ENCODE measurements around the gene EPN1. TPM values are rescaled to one million over a fixed set of nuclear protein-coding genes. Genes with fewer than 3 reads are reported as not detected.

Gene EPN1
- total RNA-seq (ENCODE audit: low replicate concordance) = 54.2 and 64.5 TPM in 2 replicates

GRCh38 chr19:55674841-55675660 lies at the start of gene EPN1:
TSS of gene EPN1 (plus strand) at chr19:55675226. CDS start at chr19:55678628, 3,402 bp downstream.

DNA sequence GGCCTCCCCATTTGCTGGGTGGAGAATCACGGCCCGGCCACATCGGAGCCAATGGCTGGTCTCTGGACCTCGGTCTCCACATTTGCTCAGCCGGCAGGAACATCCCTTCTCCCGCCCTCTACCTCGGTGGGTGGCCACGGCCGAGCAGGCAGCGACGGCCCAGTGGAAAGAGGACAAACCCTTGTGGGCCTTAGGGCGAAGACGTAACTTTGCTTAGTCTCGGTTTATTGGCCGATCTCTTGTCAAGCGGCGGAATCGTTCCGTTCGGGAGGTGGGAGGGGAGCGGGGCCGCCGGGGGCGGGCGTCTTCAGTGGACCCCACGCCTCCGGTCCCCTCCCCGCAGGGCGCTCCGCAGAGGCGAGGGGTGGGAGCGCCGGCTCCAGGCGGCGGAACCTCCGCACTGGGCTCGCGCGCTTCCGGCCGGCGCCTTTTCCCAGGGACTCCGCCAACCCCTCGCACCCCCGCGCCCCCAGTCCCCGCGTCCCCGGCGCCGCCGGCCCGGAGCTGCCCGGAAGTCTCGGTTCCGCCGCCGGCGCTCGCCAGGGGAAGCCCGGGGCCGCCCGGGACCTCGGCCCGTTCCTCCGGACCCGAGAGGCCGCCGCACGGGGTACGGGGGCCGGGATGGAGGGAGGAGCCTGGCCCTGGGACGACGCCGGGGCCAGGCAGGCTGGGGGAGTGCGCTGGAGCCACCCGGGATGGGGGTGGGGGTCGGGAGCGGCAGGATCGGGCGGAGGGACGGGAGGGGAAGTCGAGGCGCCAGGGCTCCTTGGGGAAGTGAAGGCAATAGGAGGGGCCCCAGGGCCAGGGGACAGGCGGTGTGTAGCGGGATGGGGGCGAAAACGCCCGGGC lies 34.2 kb upstream of the EPN1 start, which contains the start of gene ZNF580:
TSS of gene ZNF580 (plus strand) at position 426 of the 849 bp plus-strand sequence. CDS start 1,507 bp downstream, outside the sequence.

DNA sequence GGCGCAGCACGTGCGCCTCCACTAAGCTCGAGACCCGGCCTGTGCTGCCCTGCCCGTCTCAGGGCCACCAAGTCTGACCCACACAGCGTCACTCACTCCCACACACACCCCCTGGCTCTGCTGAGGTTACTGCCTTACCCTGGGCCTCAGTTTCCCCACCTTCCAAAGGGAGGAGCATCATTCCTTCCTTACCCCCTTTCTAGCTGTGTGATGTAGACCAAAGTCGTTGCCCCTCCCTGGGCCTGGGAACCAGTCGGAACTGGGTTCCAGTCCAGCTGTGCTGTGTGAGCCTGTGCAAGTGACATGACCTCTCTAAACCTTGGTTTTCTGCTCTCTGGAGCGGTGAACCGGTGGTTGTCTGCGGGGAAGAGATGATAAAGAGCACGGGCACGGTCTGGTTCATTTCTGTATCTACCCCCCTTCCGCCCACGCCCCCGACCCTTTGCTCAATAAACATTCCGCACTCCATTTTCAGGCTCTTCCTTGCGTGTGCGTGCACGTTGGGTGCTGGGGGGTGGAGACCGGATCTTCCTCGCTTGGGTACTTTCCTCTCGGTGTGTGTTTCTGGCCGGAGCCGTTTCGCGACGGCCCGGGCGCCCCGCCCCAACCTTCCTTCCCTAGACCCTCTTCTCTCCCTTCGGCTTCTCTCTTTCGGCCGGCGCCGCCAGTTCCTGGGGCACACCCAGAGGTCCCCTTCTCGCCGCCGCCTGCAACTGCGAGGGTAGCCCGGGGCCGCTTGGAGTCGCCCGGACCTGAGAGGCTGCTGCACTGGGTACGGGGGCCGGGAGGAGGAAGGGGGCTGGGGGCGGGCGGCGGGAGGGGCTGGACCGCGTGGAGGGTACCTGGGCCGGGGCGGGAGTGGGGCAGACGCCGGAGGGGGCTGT lies 31.8 kb upstream of the EPN1 start, which contains the start of gene ZNF581:
TSS of gene ZNF581 (plus strand) at position 647 of the 884 bp plus-strand sequence. CDS start 923 bp downstream, outside the sequence.

GRCh38 chr19:55647732-55648584 lies 27.1 kb upstream of the EPN1 start, which contains the start of gene CCDC106:
TSS of gene CCDC106 (plus strand) at chr19:55648212. CDS start at chr19:55649047, 835 bp downstream.

DNA sequence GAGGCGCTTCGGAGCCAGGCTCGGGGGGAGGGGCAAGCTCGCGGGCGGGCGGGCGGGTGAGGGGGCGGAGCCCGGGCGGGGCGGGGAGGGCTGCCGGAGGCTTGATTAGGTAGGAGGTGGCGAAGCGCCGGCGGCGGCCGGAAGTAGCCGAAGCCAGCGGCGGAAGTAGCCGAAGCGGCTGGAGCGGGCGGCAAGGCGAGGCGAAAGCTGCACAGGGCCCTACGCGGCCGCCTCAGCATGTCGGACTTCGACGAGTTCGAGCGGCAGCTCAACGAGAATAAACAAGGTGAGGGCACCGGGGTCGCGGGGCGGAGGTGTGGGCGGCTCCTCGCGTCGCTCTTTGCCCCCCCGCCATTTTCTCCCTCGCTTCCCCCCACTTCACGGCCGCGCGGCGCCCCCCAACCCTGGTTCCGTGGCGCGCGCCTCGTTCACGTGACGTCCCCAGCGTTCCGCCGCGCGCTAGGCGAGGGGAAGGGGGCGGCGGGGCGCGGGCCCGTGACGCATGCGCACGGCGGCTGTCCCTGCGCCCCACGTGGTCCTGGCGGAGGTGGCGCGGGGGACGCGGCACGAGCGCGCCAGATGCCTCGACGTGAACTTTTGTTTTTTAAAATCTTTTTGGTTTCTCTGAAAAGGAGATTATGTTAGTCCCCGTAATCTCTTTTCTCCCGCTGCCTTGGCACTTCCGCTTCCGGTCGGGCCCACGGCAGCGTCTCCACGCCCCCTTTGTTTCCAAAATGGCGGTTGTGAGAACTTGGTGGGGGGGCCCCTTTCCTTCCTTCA lies 20.0 kb upstream of the EPN1 start, which contains the start of gene U2AF2:
TSS of gene U2AF2 (plus strand) at position 168 of the 780 bp plus-strand sequence. CDS start at position 238, 70 bp downstream.

GRCh38 chr19:55738302-55738701 lies 63.3 kb downstream of the EPN1 start, which contains the start of gene NLRP9:
TSS of gene NLRP9 (minus strand) at chr19:55738402. CDS start at chr19:55738374, 28 bp downstream.

GRCh38 chr19:55758797-55759196 lies 83.8 kb downstream of the EPN1 start, which contains the start of gene RFPL4A:
TSS of gene RFPL4A (plus strand) at chr19:55759097. CDS start at chr19:55761801, 2,704 bp downstream.

Other genes with a start within 250 kb of the EPN1 start
- not detected in 2 replicates for gene SHISA7, start 231.9 kb upstream of the EPN1 start, total RNA-seq (ENCODE audit: low replicate concordance)
- 23.4 and 87.9 TPM in 2 replicates for gene ISOC2, start 213.6 kb upstream of the EPN1 start, total RNA-seq (ENCODE audit: low replicate concordance)
- gene C19orf85, start 210.5 kb upstream of the EPN1 start, total RNA-seq (ENCODE audit: low replicate concordance) = not detected in 2 replicates
- gene ZNF628, start 198.6 kb upstream of the EPN1 start, total RNA-seq (ENCODE audit: low replicate concordance) = 0.35 and 0.60 TPM in 2 replicates
- gene NAT14, start 190.0 kb upstream of the EPN1 start, total RNA-seq (ENCODE audit: low replicate concordance) = 6.7 and 15.1 TPM in 2 replicates
- 0.68 and 5.7 TPM in 2 replicates for gene SSC5D, start 186.8 kb upstream of the EPN1 start, total RNA-seq (ENCODE audit: low replicate concordance)
- not detected in 2 replicates for gene SBK2, start 138.1 kb upstream of the EPN1 start, total RNA-seq (ENCODE audit: low replicate concordance)
- gene SBK3, start 129.7 kb upstream of the EPN1 start, total RNA-seq (ENCODE audit: low replicate concordance) = not detected in 2 replicates
- gene ZNF579, start 94.4 kb upstream of the EPN1 start, total RNA-seq (ENCODE audit: low replicate concordance) = 0.94 and 3.3 TPM in 2 replicates
- gene FIZ1, start 75.7 kb upstream of the EPN1 start, total RNA-seq (ENCODE audit: low replicate concordance) = 1.3 and 1.6 TPM in 2 replicates
- gene ZNF524, start 74.9 kb upstream of the EPN1 start, total RNA-seq (ENCODE audit: low replicate concordance) = 7.3 and 7.5 TPM in 2 replicates
- gene ZNF865, start 69.6 kb upstream of the EPN1 start, total RNA-seq (ENCODE audit: low replicate concordance) = under 0.01 and 0.53 TPM in 2 replicates
- 2.0 and 3.5 TPM in 2 replicates for gene ZNF784, start 50.7 kb upstream of the EPN1 start, total RNA-seq (ENCODE audit: low replicate concordance)
- 3.6 and 6.4 TPM in 2 replicates for gene ZNF580, start 34.2 kb upstream of the EPN1 start, total RNA-seq (ENCODE audit: low replicate concordance)
- gene ZNF581, start 31.6 kb upstream of the EPN1 start, total RNA-seq (ENCODE audit: low replicate concordance) = 18.8 and 20.7 TPM in 2 replicates
- gene CCDC106, start 27.0 kb upstream of the EPN1 start, total RNA-seq (ENCODE audit: low replicate concordance) = 2.7 and 6.4 TPM in 2 replicates
- 82.3 and 109 TPM in 2 replicates for gene U2AF2, start 20.2 kb upstream of the EPN1 start, total RNA-seq (ENCODE audit: low replicate concordance)
- gene NLRP9, start 63.2 kb downstream of the EPN1 start, total RNA-seq (ENCODE audit: low replicate concordance) = not detected in 2 replicates
- gene RFPL4A, start 83.9 kb downstream of the EPN1 start, total RNA-seq (ENCODE audit: low replicate concordance) = 0.08 TPM in 1 of 2 replicates, not detected in the other
- not detected in 2 replicates for gene RFPL4AL1, start 93.9 kb downstream of the EPN1 start, total RNA-seq (ENCODE audit: low replicate concordance)
- not detected in 2 replicates for gene NLRP11, start 156.8 kb downstream of the EPN1 start, total RNA-seq (ENCODE audit: low replicate concordance)
- gene NLRP4, start 161.3 kb downstream of the EPN1 start, total RNA-seq (ENCODE audit: low replicate concordance) = not detected in 2 replicates

All from smooth muscle cell of the coronary artery (primary cell).